Stimulated activated CD4-positive, alpha-beta T cell treated with anti-CD3 and anti-CD28 coated beads, Interleukin-4, amount 100 ng/mL, for 4 hours (primary cell): Measurements from ENCODE around the gene ZMIZ1.

ENCODE experiments used
- DNase-seq, 2 experiments: peaks; one replicate each; pipeline ENCODE4 v3.0.0-alpha.2; 2020

ZMIZ1 gene

GRCh38 chr10:79067241-79068202 lies 1.2 kb upstream of the ZMIZ1 start:
- peak; percentile 80 to 82 for DNase-seq

- DNase-seq = peak; percentile 27 to 35
Observed at GRCh38 chr10:79068203-79068561, 584 bp upstream of the ZMIZ1 start.

GRCh38 chr10:79069325-79070080 lies 737 bp downstream of the ZMIZ1 start:
- DNase-seq = peak; percentile 49 to 54

DNA sequence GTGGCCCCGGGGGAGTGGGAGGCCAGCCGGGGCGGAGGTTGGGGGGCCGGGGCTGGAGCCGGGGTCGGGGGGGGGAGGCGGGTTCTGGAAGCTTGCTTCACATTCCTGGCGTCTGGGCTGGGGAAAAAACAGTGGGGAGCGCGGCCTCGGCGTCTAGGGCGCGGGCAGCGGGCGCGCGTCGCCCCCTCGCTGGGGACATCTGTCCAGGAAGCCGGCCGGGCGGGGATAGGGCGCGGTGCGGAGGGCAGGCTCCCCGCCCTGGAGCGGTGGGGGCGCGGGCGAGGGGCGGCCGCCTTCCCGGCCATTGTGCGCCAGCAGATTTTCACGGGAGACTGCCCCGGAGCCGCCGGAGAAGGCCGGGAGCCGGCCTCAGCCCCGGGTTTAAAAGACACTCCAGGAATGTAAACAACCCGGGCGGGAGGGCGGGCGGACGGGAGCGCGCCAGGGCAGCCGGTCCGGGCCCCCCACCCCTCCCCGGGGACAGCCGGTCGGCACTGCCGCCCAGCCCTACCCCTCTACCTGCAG lies 1.4 kb downstream of the ZMIZ1 start:
- no peak for DNase-seq

GRCh38 chr10:79070606-79071395 lies 2.0 kb downstream of the ZMIZ1 start:
- peak in 1 of 2 experiments; percentile 22 for DNase-seq

DNA sequence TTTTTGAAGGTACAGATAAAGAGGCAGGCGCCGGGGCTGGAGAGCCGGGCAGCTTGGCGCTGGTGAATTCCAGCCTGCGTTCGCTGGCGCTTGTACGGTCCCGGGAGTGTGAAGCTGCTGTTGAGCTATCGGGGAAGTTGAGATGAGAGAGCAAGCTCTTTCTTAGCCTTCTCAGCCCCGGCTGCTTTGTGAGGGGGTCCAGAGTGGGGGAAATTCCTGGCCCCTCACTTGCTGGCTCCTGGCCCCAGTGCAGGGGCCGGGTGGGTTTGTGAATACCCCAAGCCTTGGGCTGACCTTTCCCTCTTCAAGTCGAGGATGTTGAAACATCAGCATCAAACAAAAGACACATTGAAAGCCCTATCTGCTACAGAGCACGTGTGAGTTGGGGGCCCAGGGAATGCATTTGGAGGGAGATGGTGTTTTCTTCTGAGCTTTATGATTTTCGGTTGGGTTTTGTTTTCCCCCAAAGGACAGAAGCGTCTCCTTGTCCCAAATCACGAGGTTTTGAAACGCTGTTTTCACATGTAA lies 2.7 kb downstream of the ZMIZ1 start:
- DNase-seq = no peak

DNA sequence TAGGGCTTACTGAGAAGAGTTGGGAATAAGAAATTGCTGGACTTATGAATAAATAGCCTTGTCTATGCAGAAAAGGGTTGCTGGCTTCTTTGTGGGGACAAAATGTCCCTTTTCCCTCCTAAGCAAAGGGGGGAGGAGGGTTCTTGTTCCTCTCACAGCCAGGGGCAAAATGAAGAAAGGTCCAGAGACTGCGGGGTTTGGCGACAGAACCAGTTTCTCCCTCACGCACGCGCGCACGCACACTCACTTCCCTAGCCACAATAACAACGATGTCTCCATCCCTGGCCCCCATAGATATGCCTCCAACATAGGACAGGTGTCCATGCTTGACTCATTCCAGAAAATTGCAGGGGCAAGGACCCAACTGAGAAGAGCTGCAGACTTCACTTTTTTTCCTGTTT lies 3.3 kb downstream of the ZMIZ1 start:
- DNase-seq = no peak

- DNase-seq = no peak
Observed at GRCh38 chr10:79072994-79073645, 4.4 kb downstream of the ZMIZ1 start.

- no peak for DNase-seq
Observed at GRCh38 chr10:79073784-79074432, 5.1 kb downstream of the ZMIZ1 start.

- DNase-seq = no peak
Observed at GRCh38 chr10:79074732-79075131, 6.0 kb downstream of the ZMIZ1 start.

DNA sequence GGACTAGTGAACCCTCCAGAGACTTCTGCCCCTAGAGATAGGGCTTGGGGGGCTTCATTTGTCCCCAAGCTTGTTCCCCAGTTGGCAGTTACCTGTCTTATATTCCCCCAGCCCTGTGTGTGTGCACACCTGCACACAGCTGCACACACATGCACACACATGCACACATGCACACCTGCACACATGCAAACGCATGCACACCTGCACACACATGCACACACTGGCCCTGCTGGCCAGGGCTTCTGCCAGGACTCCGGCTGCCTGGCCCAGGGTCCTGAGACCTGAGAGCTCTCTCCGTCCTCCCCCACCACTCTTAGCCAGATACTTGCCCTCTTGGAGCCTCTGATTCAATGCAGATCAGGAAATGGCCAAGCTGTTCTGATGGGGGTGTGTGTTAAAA lies 6.7 kb downstream of the ZMIZ1 start:
- DNase-seq = no peak

DNA sequence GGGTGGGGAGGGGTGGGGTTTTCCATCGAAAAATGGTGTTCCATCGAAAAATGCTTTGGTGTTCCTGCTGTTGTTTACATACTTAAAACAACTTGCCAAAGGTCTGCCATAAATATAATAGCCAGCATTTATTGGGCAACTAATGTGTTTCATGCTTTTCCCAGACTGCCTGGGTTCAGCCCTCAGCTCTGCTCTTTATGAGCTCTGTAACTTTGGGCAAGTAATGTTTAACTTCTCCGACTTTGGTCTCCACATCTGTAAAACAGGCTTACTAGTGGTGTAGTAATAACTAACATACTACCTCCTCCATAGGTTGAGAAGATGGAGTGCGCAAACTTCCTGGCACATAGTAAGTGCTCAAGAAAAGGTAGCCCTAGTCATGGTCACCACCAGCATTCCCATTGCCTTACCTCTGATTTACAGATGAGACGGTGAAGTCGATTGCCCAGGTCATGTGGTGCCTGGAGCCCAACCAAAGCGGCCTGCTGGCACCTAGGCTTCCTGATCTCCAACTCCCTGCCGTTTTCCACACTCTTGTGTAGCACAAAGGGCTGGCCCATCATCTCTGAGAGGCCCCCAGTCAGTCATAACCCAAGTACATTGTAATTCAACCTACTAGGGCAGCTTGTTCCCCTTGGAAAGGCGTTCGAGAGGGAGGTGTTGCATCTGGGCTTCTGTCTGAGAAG lies 8.9 kb downstream of the ZMIZ1 start:
- no peak for DNase-seq

GRCh38 chr10:79078367-79079053 lies 9.7 kb downstream of the ZMIZ1 start:
- DNase-seq = no peak

- no peak for DNase-seq
Observed at GRCh38 chr10:79079054-79079397, 10.3 kb downstream of the ZMIZ1 start.

GRCh38 chr10:79079490-79080355 lies 11.0 kb downstream of the ZMIZ1 start:
- no peak for DNase-seq

- no peak for DNase-seq
Observed at GRCh38 chr10:79081353-79082034, 12.7 kb downstream of the ZMIZ1 start.

GRCh38 chr10:79082035-79082373 lies 13.2 kb downstream of the ZMIZ1 start:
- DNase-seq = no peak

- no peak for DNase-seq
Observed at GRCh38 chr10:79082631-79083596, 14.1 kb downstream of the ZMIZ1 start.
